B cell (primary cell): ENCODE results near the gene REPS2. TPM values are rescaled to one million over a fixed set of nuclear protein-coding genes. Genes with fewer than 3 reads are reported as not detected.

Experiments used
- ATAC-seq: fragments of 200-7000 bp; cut with Tn5 transposase; one replicate; pipeline ENCODE4 v1.10.0; 2021; ENCODE audit warnings: low read depth, mild to moderate bottlenecking, moderate number of reproducible peaks, moderate library complexity
- CTCF ChIA-PET: fragments of 350-600 bp; sonication (Branson Sonifier 250); formaldehyde crosslinking; loops from one replicate; lab custom pipeline; 2021; ENCODE audit warnings: antibody characterized with exemption, inconsistent platforms; lab: Charles Lee
- POLR2A ChIA-PET: fragments of 350-600 bp; sonication (Branson Sonifier 250); formaldehyde crosslinking; loops from one replicate; lab custom pipeline; 2021; ENCODE audit warnings: antibody characterized with exemption; lab: Charles Lee
- DNase-seq: peaks from one replicate; pipeline ENCODE4 v3.0.0; 2013
- H2AFZ ChIP-seq: 2 replicates; pipeline ENCODE4 v1.6.1; 2012; ENCODE audit warnings: mild to moderate bottlenecking, low read depth, low read length; ENCODE audit not compliant: insufficient read depth, poor library complexity, severe bottlenecking
- H3K27ac ChIP-seq, 2 donors: 1 replicate in 1 of 2; 2 replicates in 1 of 2; pipeline ENCODE4 v1.5.1; 2012 to 2013; ENCODE audit warnings: low read length in 2 of 2, mild to moderate bottlenecking in 2 of 2, moderate library complexity in 1 of 2
- H3K27me3 ChIP-seq, 4 experiments: fragments of 200-600 bp in 1 of 4; sonication (generic) in 1 of 4; replicated peaks in 1 of 4; 1 replicate in 2 of 4; 2 replicates in 2 of 4; pipeline versions ENCODE4 v1.6.1 to v1.7.0; 2013 to 2016; ENCODE audit warnings: low read length in 3 of 4, mild to moderate bottlenecking in 2 of 4, mixed read lengths in 1 of 4, moderate library complexity in 1 of 4; ENCODE audit not compliant: insufficient read depth in 4 of 4, control insufficient read depth in 3 of 4; ENCODE audit errors: control extremely low read depth in 1 of 4
- H3K36me3 ChIP-seq, 2 experiments: replicated peaks in 1 of 2; 1 replicate in 1 of 2; 2 replicates in 1 of 2; pipeline versions ENCODE4 v1.6.1 to v1.7.1; 2013; ENCODE audit warnings: low read length in 1 of 2; ENCODE audit not compliant: insufficient read depth in 2 of 2, control insufficient read depth in 1 of 2; ENCODE audit errors: control extremely low read depth in 1 of 2, extremely low read depth in 1 of 2
- H3K4me1 ChIP-seq, 2 donors: fragments of 200-600 bp in 1 of 2; sonication (generic) in 1 of 2; 1 replicate in 1 of 2; 2 replicates in 1 of 2; pipeline versions ENCODE4 v1.5.1 to v1.6.1; 2013 to 2017; ENCODE audit warnings: low read length in 2 of 2; ENCODE audit not compliant: control insufficient read depth in 2 of 2, insufficient read depth in 2 of 2
- H3K4me2 ChIP-seq: replicated peaks from 2 replicates; pipeline ENCODE3; 2012; ENCODE audit warnings: mild to moderate bottlenecking, low read depth, low read length; ENCODE audit not compliant: poor library complexity, severe bottlenecking
- H3K4me3 ChIP-seq, 5 experiments: fragments of 200-600 bp in 1 of 5; sonication (generic) in 1 of 5; 1 replicate in 3 of 5; 2 replicates in 2 of 5; pipeline versions ENCODE4 v1.5.1 to v1.7.0; 2011 to 2016; ENCODE audit warnings: low read length in 4 of 5, mild to moderate bottlenecking in 4 of 5, low read depth in 2 of 5, control low read depth in 1 of 5, moderate library complexity in 1 of 5; ENCODE audit not compliant: insufficient read depth in 1 of 5; ENCODE audit errors: control extremely low read depth in 1 of 5, extremely low read depth in 1 of 5
- H3K79me2 ChIP-seq: fragments of 200-600 bp; sonication (generic); one replicate; pipeline ENCODE4 v1.6.0; 2016; ENCODE audit warnings: low read length; ENCODE audit not compliant: control insufficient read depth, insufficient read depth
- H3K9ac ChIP-seq: fragments of 200-600 bp; sonication (generic); 2 replicates; pipeline ENCODE4 v1.6.1; 2017; ENCODE audit warnings: mild to moderate bottlenecking, low read length, moderate library complexity
- H3K9me3 ChIP-seq, 3 donors: one replicate each; pipeline versions ENCODE4 v1.6.1 to v1.7.1; 2013; ENCODE audit warnings: low read length in 2 of 3; ENCODE audit not compliant: control insufficient read depth in 2 of 3, insufficient read depth in 1 of 3; ENCODE audit errors: control extremely low read depth in 1 of 3
- H4K20me1 ChIP-seq: 2 replicates; pipeline ENCODE4 v1.6.0; 2012; ENCODE audit warnings: mild to moderate bottlenecking, low read length; ENCODE audit not compliant: insufficient read depth, control insufficient read depth, poor library complexity, severe bottlenecking
- H3K27ac Mint-ChIP-seq: one replicate; pipeline ENCODE4 v1.8.0; 2021; ENCODE audit warnings: mixed read lengths
- H3K27me3 Mint-ChIP-seq: one replicate; pipeline ENCODE4 v1.8.0; 2021; ENCODE audit warnings: mixed read lengths
- H3K4me1 Mint-ChIP-seq: one replicate; pipeline ENCODE4 v1.8.0; 2021; ENCODE audit warnings: mixed read lengths
- H3K4me3 Mint-ChIP-seq: one replicate; pipeline ENCODE4 v1.8.0; 2021; ENCODE audit warnings: mixed read lengths
- H3K9me3 Mint-ChIP-seq: one replicate; pipeline ENCODE4 v1.8.0; 2022; ENCODE audit warnings: mixed read lengths; ENCODE audit not compliant: insufficient read depth
- EZH2 ChIP-seq: IDR thresholded peaks from 2 replicates; pipeline ENCODE4 v1.6.1; 2012; ENCODE audit warnings: borderline replicate concordance, low read depth, mild to moderate bottlenecking, moderate library complexity, low read length; ENCODE audit not compliant: insufficient read depth, poor library complexity, severe bottlenecking
- WGBS: methylation state at CpG from one replicate; pipeline ENCODE4 v1.1.5; 2013; ENCODE audit warnings: missing lambda C conversion rate; ENCODE audit not compliant: insufficient coverage; 5-methylcytosine and 5-hydroxymethylcytosine counted together
- intact Hi-C: fragments of 100-400 bp; cut with micrococcal nuclease; formaldehyde crosslinking; loops from one replicate; pipeline ENCODE4 v1.10.0; 2022
- polyA plus RNA-seq: library from polyadenylated mRNA; depleted of rRNA; stranded (reverse); fragments of >200 nt; gene quantifications from 2 replicates; pipeline ENCODE4 v1.2.3, GENCODE V29; 2012
- total RNA-seq, 2 donors: library from RNA; stranded (reverse); fragments of 120-200 nt in 1 of 2; gene quantifications; 1 replicate in 1 of 2; 2 replicates in 1 of 2; pipeline versions ENCODE4 v1.2.3 to v1.2.4, GENCODE V29; 2013 to 2022
- TF ChIP-seq, protein P1 (sequence below): fragments of 200-600 bp; IDR thresholded peaks from one replicate; pipeline ENCODE4 v1.8.0; 2022; ENCODE audit warnings: antibody characterized with exemption, mild to moderate bottlenecking

The REPS2 gene
- total and polyA plus RNA-seq, 2 donors (not counting 1 experiment from before 2014, with no cell fraction given) = 1.1 to 4.9 TPM

DNA sequence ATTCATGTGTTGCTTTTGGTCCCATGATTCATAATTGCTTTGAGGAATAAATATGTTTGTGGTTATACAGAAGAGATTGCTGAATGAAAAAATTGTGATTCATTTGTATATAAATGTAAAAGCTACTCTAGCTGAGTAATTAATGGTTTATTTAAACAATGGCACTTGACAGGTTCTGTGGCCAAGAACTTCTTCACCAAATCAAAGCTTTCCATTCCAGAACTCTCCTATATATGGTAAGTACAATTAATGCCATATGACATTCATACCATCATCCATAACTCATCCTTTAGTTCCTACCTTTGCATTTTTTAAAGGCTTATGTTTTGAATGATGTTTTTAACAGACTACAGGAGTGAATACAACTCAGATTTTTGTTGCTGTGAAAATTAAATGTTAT is 105.8 kb downstream of the REPS2 start:
- Histone ChIP-seq H3K9ac (no peak overlapping the region), H3K4me2 (no peak overlapping the region), H2AFZ (no peak overlapping the region), H3K36me3 (no peaks in the 10 kb centered on the region), H3K27ac (no peak overlapping the region), H3K79me2 (no peaks in the 10 kb centered on the region), H3K27me3 (no peaks in the 10 kb centered on the region), H3K4me3 (no peak overlapping the region), H3K9me3 (no peaks in the 10 kb centered on the region), H4K20me1 (no peaks in the 10 kb centered on the region), H3K4me1 (no peaks in the 10 kb centered on the region)
- DNase-seq = no peak
- Mint-ChIP-seq H3K27ac (no peak overlapping the region), H3K4me1 (no peaks in the 10 kb centered on the region), H3K9me3 (no peaks in the 10 kb centered on the region), H3K27me3 (no peaks in the 10 kb centered on the region), H3K4me3 (no peak overlapping the region)
- no peak for ATAC-seq
- intact Hi-C loops = no loop called here
- ChIA-PET POLR2A (no interaction called here), CTCF (no interaction called here)
- TF ChIP-seq EZH2 = no peak
- TF ChIP-seq, protein P1, sequence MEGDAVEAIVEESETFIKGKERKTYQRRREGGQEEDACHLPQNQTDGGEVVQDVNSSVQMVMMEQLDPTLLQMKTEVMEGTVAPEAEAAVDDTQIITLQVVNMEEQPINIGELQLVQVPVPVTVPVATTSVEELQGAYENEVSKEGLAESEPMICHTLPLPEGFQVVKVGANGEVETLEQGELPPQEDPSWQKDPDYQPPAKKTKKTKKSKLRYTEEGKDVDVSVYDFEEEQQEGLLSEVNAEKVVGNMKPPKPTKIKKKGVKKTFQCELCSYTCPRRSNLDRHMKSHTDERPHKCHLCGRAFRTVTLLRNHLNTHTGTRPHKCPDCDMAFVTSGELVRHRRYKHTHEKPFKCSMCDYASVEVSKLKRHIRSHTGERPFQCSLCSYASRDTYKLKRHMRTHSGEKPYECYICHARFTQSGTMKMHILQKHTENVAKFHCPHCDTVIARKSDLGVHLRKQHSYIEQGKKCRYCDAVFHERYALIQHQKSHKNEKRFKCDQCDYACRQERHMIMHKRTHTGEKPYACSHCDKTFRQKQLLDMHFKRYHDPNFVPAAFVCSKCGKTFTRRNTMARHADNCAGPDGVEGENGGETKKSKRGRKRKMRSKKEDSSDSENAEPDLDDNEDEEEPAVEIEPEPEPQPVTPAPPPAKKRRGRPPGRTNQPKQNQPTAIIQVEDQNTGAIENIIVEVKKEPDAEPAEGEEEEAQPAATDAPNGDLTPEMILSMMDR = no peak

GRCh38 chrX:17052793-17053192 is 106.3 kb downstream of the REPS2 start:
- no peaks in the 10 kb centered on the region for H3K4me1 Mint-ChIP-seq
- H3K27me3 Mint-ChIP-seq = no peaks in the 10 kb centered on the region
- Histone ChIP-seq H3K27me3 (no peaks in the 10 kb centered on the region), H3K36me3 (no peaks in the 10 kb centered on the region), H3K79me2 (no peaks in the 10 kb centered on the region), H3K9ac (no peak overlapping the region), H3K27ac (no peak overlapping the region), H4K20me1 (no peaks in the 10 kb centered on the region), H3K4me3 (no peak overlapping the region), H3K4me2 (no peak overlapping the region), H3K9me3 (no peaks in the 10 kb centered on the region), H2AFZ (no peak overlapping the region), H3K4me1 (no peaks in the 10 kb centered on the region)
- H3K27ac Mint-ChIP-seq = no peak overlapping the region
- WGBS = no CpG with 5 or more reads among the region's 2 CpGs
- ATAC-seq (no peak), DNase-seq (no peak)
- TF ChIP-seq, protein P1 = no peak
- no peak for TF ChIP-seq EZH2
- no peak overlapping the region for H3K4me3 Mint-ChIP-seq
- ChIA-PET POLR2A (no interaction called here), CTCF (interaction anchor here (1.5 kb wide), 1 partner anchor 8 kb away, joined by 4 read pairs; no protein-coding TSS in a partner anchor)
- intact Hi-C loops = no loop called here
- no peaks in the 10 kb centered on the region for H3K9me3 Mint-ChIP-seq
